H1 (cell line): ENCODE measurements around the gene ZFHX2. TPM values are rescaled to one million over a fixed set of nuclear protein-coding genes. Genes with fewer than 3 reads are reported as not detected.

Experiments
- ATF2 ChIP-seq: IDR thresholded peaks from 2 replicates; pipeline ENCODE4 v1.6.1; 2012; ENCODE audit warnings: low read length, inconsistent platforms
- CBX5 ChIP-seq: fragments of 300-800, 300-1000 bp; sonication (generic); IDR thresholded peaks from 2 replicates; pipeline ENCODE4 v1.7.1; 2016; ENCODE audit warnings: antibody characterized with exemption, low read length, low read depth
- HDAC2 ChIP-seq, 2 experiments: fragments of 300-600 bp in 1 of 2; sonication (generic) in 1 of 2; IDR thresholded peaks; 2 replicates each; pipeline ENCODE4 v1.6.1; 2011 to 2012; ENCODE audit warnings: low read depth in 2 of 2, low read length in 2 of 2, mild to moderate bottlenecking in 2 of 2, moderate library complexity in 2 of 2, borderline replicate concordance in 1 of 2, inconsistent platforms in 1 of 2
- polyA plus RNA-seq, 7 experiments: library from polyadenylated mRNA; depleted of rRNA in 3 of 7; stranded (reverse) in 5 of 7; unstranded in 2 of 7; fragments of >200 nt in 5 of 7; fragments of 200-250 nt in 2 of 7; gene quantifications; 1 replicate in 5 of 7; 2 replicates in 1 of 7; 4 replicates in 1 of 7; pipeline versions ENCODE4 v1.2.1 to v1.2.3, GENCODE V29; 2011 to 2013; ENCODE audit warnings: missing spikeins in 2 of 7, mixed read lengths in 2 of 7
- total RNA-seq: library from RNA; stranded (reverse); fragmentation: NEBNext Ultra II Directional; extraction: Animal tissue kit (Norgen Biotek cat#: 25700); gene quantifications from 2 replicates; pipeline ENCODE4 v1.2.1, GENCODE V29; 2021

The ZFHX2 gene
- total and polyA plus RNA-seq, 2 of the 8 experiments (the other 6 are each of a cell fraction or from before 2014, with no cell fraction given), result 2.7 to 27.0 TPM

GRCh38 chr14:23569443-23570151, 18.0 kb upstream of the ZFHX2 start (continued):
- TF ChIP-seq HDAC2 (IDR thresholded peaks at IDR 0.05; ENCODE audit: borderline replicate concordance in 1 of 2, low read depth in 2 of 2, low read length in 2 of 2) (0 out of 4 replicates have a peak, but pooled peaks of 1 of the 2 experiments have one; percentile 36), CBX5 (no peak), ATF2 (no peak)
